Activated B cell treated with CpG ODN at 0.5 μM for 24 hours (primary cell): ENCODE measurements around the gene FBXW7. TPM values are rescaled to one million over a fixed set of nuclear protein-coding genes. Genes with fewer than 3 reads are reported as not detected.

Experiments used
- ATAC-seq: fragments of 200-7000 bp; cut with Tn5 transposase; one replicate; pipeline ENCODE4 v1.10.0; 2021; ENCODE audit warnings: low read depth, mild to moderate bottlenecking, moderate library complexity
- CTCF ChIA-PET: fragments of 350-600 bp; sonication (Branson Sonifier 250); formaldehyde crosslinking; loops from one replicate; lab custom pipeline; 2021; ENCODE audit warnings: antibody characterized with exemption; lab: Charles Lee
- POLR2A ChIA-PET: fragments of 350-600 bp; sonication (Branson Sonifier 250); formaldehyde crosslinking; loops from one replicate; lab custom pipeline; 2021; ENCODE audit warnings: antibody characterized with exemption; lab: Charles Lee
- DNase-seq: peaks from one replicate; pipeline ENCODE4 v3.0.0; 2022
- H3K27ac Mint-ChIP-seq: one replicate; pipeline ENCODE4 v1.8.0; 2020; ENCODE audit warnings: mixed read lengths
- H3K27me3 Mint-ChIP-seq: one replicate; pipeline ENCODE4 v1.8.0; 2021; ENCODE audit warnings: mixed read lengths
- H3K36me3 Mint-ChIP-seq: one replicate; pipeline ENCODE4 v1.8.0; 2021; ENCODE audit warnings: low read depth, mixed read lengths
- H3K4me1 Mint-ChIP-seq: one replicate; pipeline ENCODE4 v1.8.0; 2021; ENCODE audit warnings: mixed read lengths
- H3K4me3 Mint-ChIP-seq: one replicate; pipeline ENCODE4 v1.8.0; 2020; ENCODE audit warnings: mild to moderate bottlenecking, mixed read lengths
- H3K9me3 Mint-ChIP-seq: one replicate; pipeline ENCODE4 v1.8.0; 2020; ENCODE audit warnings: mixed read lengths
- CTCF ChIP-seq: fragments of 200-600 bp; IDR thresholded peaks from one replicate; pipeline ENCODE4 v1.8.0; 2022; ENCODE audit warnings: antibody characterized with exemption, mild to moderate bottlenecking
- intact Hi-C: fragments of 100-400 bp; cut with micrococcal nuclease; formaldehyde crosslinking; loops from one replicate; pipeline ENCODE4 v1.15.1; 2024
- total RNA-seq: library from RNA; stranded (reverse); gene quantifications from 2 replicates; pipeline ENCODE4 v1.2.3, GENCODE V29; 2022

Gene FBXW7
- total RNA-seq, 1 donor from 2014 or later, result 96.5 TPM

- no peaks in the 10 kb centered on the region for H3K36me3 Mint-ChIP-seq
These were observed 257.8 kb downstream of the FBXW7 start for GRCh38 chr4:152278172-152278504.

GRCh38 chr4:152277333-152277732 lies 258.6 kb downstream of the FBXW7 start:
- no peak for DNase-seq
- Mint-ChIP-seq H3K9me3 (no peaks in the 10 kb centered on the region), H3K4me1 (no peaks in the 10 kb centered on the region), H3K27ac (no peak overlapping the region), H3K4me3 (no peak overlapping the region), H3K27me3 (peaks cover 2% of the 10 kb centered on the region), H3K36me3 (no peaks in the 10 kb centered on the region)
- ATAC-seq, result no peak
- no peak for TF ChIP-seq CTCF
- ChIA-PET CTCF (no interaction called here), POLR2A (no interaction called here)
- intact Hi-C loops, result no loop called here

More at GRCh38 chr4:152278172-152278504, 257.8 kb downstream of the FBXW7 start:
- Mint-ChIP-seq H3K9me3 (no peaks in the 10 kb centered on the region), H3K4me1 (no peaks in the 10 kb centered on the region), H3K27me3 (peaks cover 2% of the 10 kb centered on the region), H3K27ac (no peak overlapping the region), H3K4me3 (no peak overlapping the region)
- DNase-seq (no peak), ATAC-seq (no peak)
- CTCF ChIA-PET, result no interaction called here
- POLR2A ChIA-PET, result no interaction called here
- TF ChIP-seq CTCF, result no peak
- intact Hi-C loops, result no loop called here

- no peak for TF ChIP-seq CTCF
- Mint-ChIP-seq H3K36me3 (no peaks in the 10 kb centered on the region), H3K4me1 (no peaks in the 10 kb centered on the region), H3K27ac (no peak overlapping the region), H3K27me3 (peaks cover 4% of the 10 kb centered on the region), H3K9me3 (no peaks in the 10 kb centered on the region), H3K4me3 (no peak overlapping the region)
- intact Hi-C loops, result no loop called here
- DNase-seq, result no peak
- POLR2A ChIA-PET, result no interaction called here
- ATAC-seq, result no peak
- CTCF ChIA-PET, result no interaction called here
These were observed 262.5 kb downstream of the FBXW7 start for GRCh38 chr4:152273343-152273742.

Other genes with a start within 250 kb of the FBXW7 start
- gene TMEM154, start 143.9 kb upstream of the FBXW7 start, total RNA-seq, result 47.5 and 59.9 TPM in 2 replicates
- gene TIGD4, start 243.6 kb upstream of the FBXW7 start, total RNA-seq, result 0.24 and 0.44 TPM in 2 replicates
- 16.8 and 19.5 TPM in 2 replicates for gene ARFIP1, start 243.9 kb upstream of the FBXW7 start, total RNA-seq